GM23338 (cell line): ENCODE measurements around the gene SLC5A12. TPM values are rescaled to one million over a fixed set of nuclear protein-coding genes. Genes with fewer than 3 reads are reported as not detected.

Source experiments
- ATAC-seq: fragments of 200-7000 bp; cut with Tn5 transposase; 3 replicates; pipeline ENCODE4 v1.9.1; 2020
- DNase-seq: peaks from one replicate; pipeline ENCODE4 v3.0.0-alpha.2; 2015; ENCODE audit warnings: low spot score
- H2AFZ ChIP-seq: fragments of 200-600 bp; sonication (generic); 2 replicates; pipeline ENCODE4 v1.8.0; 2016; ENCODE audit warnings: antibody characterized with exemption, mild to moderate bottlenecking, moderate library complexity
- H3F3A ChIP-seq: fragments of 200-600 bp; sonication (generic); replicated peaks from 2 replicates; pipeline ENCODE4 v1.8.0; 2017; ENCODE audit warnings: antibody characterized with exemption, mixed run types, low read depth
- H3K27ac ChIP-seq: fragments of 200-600 bp; sonication (generic); 2 replicates; pipeline ENCODE4 v1.6.1; 2016; ENCODE audit warnings: low read depth
- H3K27me3 ChIP-seq: fragments of 200-600 bp; sonication (generic); 2 replicates; pipeline ENCODE4 v1.8.0; 2016; ENCODE audit warnings: mild to moderate bottlenecking, mixed run types, moderate library complexity; ENCODE audit not compliant: insufficient read depth
- H3K36me3 ChIP-seq: fragments of 200-600 bp; sonication (generic); 2 replicates; pipeline ENCODE4 v1.8.0; 2016; ENCODE audit warnings: mild to moderate bottlenecking; ENCODE audit not compliant: insufficient read depth
- H3K4me1 ChIP-seq: fragments of 200-600 bp; sonication (generic); 2 replicates; pipeline ENCODE4 v1.8.0; 2016; ENCODE audit warnings: mild to moderate bottlenecking, moderate library complexity; ENCODE audit not compliant: insufficient read depth
- H3K4me2 ChIP-seq: fragments of 200-600 bp; sonication (generic); 2 replicates; pipeline ENCODE4 v1.7.1; 2017; ENCODE audit warnings: mixed run types
- H3K4me3 ChIP-seq: fragments of 200-600 bp; sonication (generic); 2 replicates; pipeline ENCODE4 v1.6.1; 2016; ENCODE audit warnings: mixed run types
- H3K79me2 ChIP-seq: fragments of 200-600 bp; sonication (generic); replicated peaks from 2 replicates; pipeline ENCODE4 v1.8.0; 2017; ENCODE audit warnings: mild to moderate bottlenecking; ENCODE audit not compliant: insufficient read depth
- H3K9me2 ChIP-seq: fragments of 200-600 bp; sonication (generic); 2 replicates; pipeline ENCODE4 v1.8.0; 2017; ENCODE audit not compliant: insufficient read depth
- H4K20me1 ChIP-seq: fragments of 200-600 bp; sonication (generic); replicated peaks from 2 replicates; pipeline ENCODE4 v1.8.0; 2017; ENCODE audit warnings: mild to moderate bottlenecking; ENCODE audit not compliant: insufficient read depth
- H3K27ac Mint-ChIP-seq: 2 replicates; pipeline ENCODE4 v1.8.0; 2020; ENCODE audit warnings: inconsistent platforms, mild to moderate bottlenecking, moderate library complexity, mixed read lengths
- H3K27me3 Mint-ChIP-seq: 3 replicates; pipeline ENCODE4 v1.8.0; 2022; ENCODE audit warnings: low read depth, mild to moderate bottlenecking, moderate library complexity, mixed read lengths, inconsistent platforms; ENCODE audit not compliant: insufficient read depth, poor library complexity
- H3K36me3 Mint-ChIP-seq: 3 replicates; pipeline ENCODE4 v1.8.0; 2021; ENCODE audit warnings: low read depth, mild to moderate bottlenecking, inconsistent platforms, moderate library complexity, mixed read lengths
- H3K4me1 Mint-ChIP-seq: 3 replicates; pipeline ENCODE4 v1.8.0; 2020; ENCODE audit warnings: mild to moderate bottlenecking, inconsistent platforms, mixed read lengths
- H3K4me3 Mint-ChIP-seq: 3 replicates; pipeline ENCODE4 v1.8.0; 2021; ENCODE audit warnings: moderate library complexity, mild to moderate bottlenecking, inconsistent platforms, mixed read lengths
- H3K9me3 Mint-ChIP-seq: 3 replicates; pipeline ENCODE4 v1.8.0; 2020; ENCODE audit warnings: moderate library complexity, mild to moderate bottlenecking, inconsistent platforms, mixed read lengths
- CREB1 ChIP-seq: fragments of 250-450 bp; sonication (Bioruptor Pico); IDR thresholded peaks from 2 replicates; pipeline ENCODE4 v1.5.0; 2020; ENCODE audit warnings: low read depth, mild to moderate bottlenecking, moderate library complexity
- CTCF ChIP-seq, 2 experiments: fragments of 200-600 bp in 1 of 2; sonication (generic) in 1 of 2; conservative IDR thresholded peaks; 2 replicates each; pipeline versions ENCODE4 v1.5.1 to v1.6.1; 2016 to 2017; ENCODE audit warnings: antibody characterized with exemption in 2 of 2, low read depth in 2 of 2, mild to moderate bottlenecking in 2 of 2, moderate library complexity in 1 of 2
- ETS1 ChIP-seq: IDR thresholded peaks from 2 replicates; pipeline ENCODE4 v1.6.1; 2016; ENCODE audit warnings: antibody characterized with exemption
- EZH2 ChIP-seq: fragments of 200-600 bp; sonication (generic); IDR thresholded peaks from one replicate; pipeline ENCODE4 v1.8.0; 2017; ENCODE audit warnings: antibody characterized with exemption, mild to moderate bottlenecking, low read depth; ENCODE audit not compliant: unreplicated experiment
- EZH2phosphoT487 ChIP-seq: fragments of 200-600 bp; sonication (generic); IDR thresholded peaks from one replicate; pipeline ENCODE4 v1.8.1; 2018; ENCODE audit warnings: antibody characterized with exemption; ENCODE audit not compliant: unreplicated experiment
- JUNB ChIP-seq: IDR thresholded peaks from one replicate; pipeline ENCODE4 v1.6.1; 2016; ENCODE audit warnings: antibody characterized with exemption; ENCODE audit not compliant: unreplicated experiment
- NANOG ChIP-seq: IDR thresholded peaks from 2 replicates; pipeline ENCODE4 v1.6.1; 2016; ENCODE audit warnings: antibody characterized with exemption, borderline replicate concordance
- POLR2AphosphoS5 ChIP-seq: IDR thresholded peaks from 2 replicates; pipeline ENCODE4 v1.6.1; 2016; ENCODE audit warnings: antibody characterized with exemption, low read depth
- REST ChIP-seq: IDR thresholded peaks from one replicate; pipeline ENCODE4 v1.6.1; 2018; ENCODE audit warnings: antibody characterized with exemption; ENCODE audit not compliant: unreplicated experiment
- STAT1 ChIP-seq: IDR thresholded peaks from one replicate; pipeline ENCODE4 v1.6.1; 2016; ENCODE audit warnings: antibody characterized with exemption; ENCODE audit not compliant: unreplicated experiment
- ZNF114 ChIP-seq: fragments of 250-450 bp; sonication (Bioruptor Pico); IDR thresholded peaks from 2 replicates; pipeline ENCODE4 v1.5.0; 2020; ENCODE audit warnings: mild to moderate bottlenecking, moderate library complexity
- polyA plus RNA-seq: library from polyadenylated mRNA; unstranded; fragments of >200 nt; fragmentation: Nextera tagmentation; extraction: Ambion mirVana; gene quantifications from 2 replicates; pipeline ENCODE4 v1.2.1, GENCODE V29; 2016
- total RNA-seq: library from RNA; depleted of rRNA; stranded (reverse); fragments of >200 nt; shearing (Covaris generic); gene quantifications from 2 replicates; pipeline ENCODE4 v1.2.3, GENCODE V29; 2014

The SLC5A12 gene
- total and polyA plus RNA-seq, 2 experiments from 2014 or later: 0.60 to 1.4 TPM

- TF ChIP-seq REST: no peak
- TF ChIP-seq STAT1: no peak
- TF ChIP-seq CREB1 (CRISPR knock-in tag): no peak
- TF ChIP-seq CTCF (conservative IDR thresholded peaks at IDR 0.05; ENCODE audit: low read depth in 2 of 2): no peak
- TF ChIP-seq JUNB: no peak
- no peak for TF ChIP-seq ZNF114 (CRISPR knock-in tag)
- TF ChIP-seq EZH2: no peak
- no peak for TF ChIP-seq NANOG
- no peak for TF ChIP-seq POLR2AphosphoS5
- TF ChIP-seq EZH2phosphoT487: no peak
Observed at GRCh38 chr11:26730414-26731083, 8.7 kb upstream of the SLC5A12 start (continued).

- H4K20me1 ChIP-seq: no peaks in the 10 kb centered on the region
- Mint-ChIP-seq H3K27ac (no peak overlapping the region), H3K4me3 (no peak overlapping the region), H3K36me3 (no peaks in the 10 kb centered on the region; the same call in 2 of the 3 replicates), H3K9me3 (no peaks in the 10 kb centered on the region), H3K4me1 (no peaks in the 10 kb centered on the region), H3K27me3 (no peaks in the 10 kb centered on the region)
- no peak overlapping the region for H3K4me2 ChIP-seq
- ATAC-seq: no peak
- H3F3A ChIP-seq: no peaks in the 10 kb centered on the region
- no peaks in the 10 kb centered on the region for H3K4me1 ChIP-seq
- H3K27me3 ChIP-seq: no peaks in the 10 kb centered on the region
- no peaks in the 10 kb centered on the region for H3K79me2 ChIP-seq
- H2AFZ ChIP-seq: no peak overlapping the region
- no peak for DNase-seq
- H3K36me3 ChIP-seq: no peaks in the 10 kb centered on the region
- no peak overlapping the region for H3K4me3 ChIP-seq
- no peaks in the 10 kb centered on the region for H3K9me2 ChIP-seq
- H3K27ac ChIP-seq: no peak overlapping the region
- TF ChIP-seq CREB1 (CRISPR knock-in tag) (no peak), CTCF (conservative IDR thresholded peaks at IDR 0.05; ENCODE audit: low read depth in 2 of 2) (no peak), ZNF114 (CRISPR knock-in tag) (no peak), ETS1 (no peak)
Observed at GRCh38 chr11:26729284-26729683, 7.4 kb upstream of the SLC5A12 start.
